HG02852 (cell line): ENCODE results near the gene TBC1D16.

Source experiments
- ATAC-seq: cut with Tn5 transposase; IDR thresholded peaks from one replicate; pipeline ENCODE4 v1.9.1; 2021; ENCODE audit warnings: mild to moderate bottlenecking, moderate library complexity; ENCODE audit not compliant: unreplicated experiment

Gene TBC1D16

GRCh38 chr17:79989106-79989835, 46.4 kb downstream of the TBC1D16 start:
- no peak for ATAC-seq

- no peak for ATAC-seq
Measured at GRCh38 chr17:79988185-79988971, 47.3 kb downstream of the TBC1D16 start.

GRCh38 chr17:79987935-79988184, 47.8 kb downstream of the TBC1D16 start:
- no peak for ATAC-seq

GRCh38 chr17:79987187-79987934, 48.3 kb downstream of the TBC1D16 start:
- no peak for ATAC-seq

GRCh38 chr17:79986411-79987186, 49.1 kb downstream of the TBC1D16 start:
- ATAC-seq, result no peak

GRCh38 chr17:79985943-79986391, 49.7 kb downstream of the TBC1D16 start:
- no peak for ATAC-seq

- no peak for ATAC-seq
Measured at GRCh38 chr17:79985361-79985942, 50.2 kb downstream of the TBC1D16 start.

- ATAC-seq, result no peak
Measured at GRCh38 chr17:79984877-79985276, 50.8 kb downstream of the TBC1D16 start.

- no peak for ATAC-seq
Measured at GRCh38 chr17:79984045-79984840, 51.4 kb downstream of the TBC1D16 start.

- no peak for ATAC-seq
Measured at GRCh38 chr17:79983456-79983855, 52.2 kb downstream of the TBC1D16 start.

- no peak for ATAC-seq
Measured at GRCh38 chr17:79982986-79983385, 52.7 kb downstream of the TBC1D16 start.

- ATAC-seq, result no peak
Measured at GRCh38 chr17:79981661-79982101, 54.0 kb downstream of the TBC1D16 start.

- no peak for ATAC-seq
Measured at GRCh38 chr17:79981090-79981489, 54.6 kb downstream of the TBC1D16 start.

- no peak for ATAC-seq
Measured at GRCh38 chr17:79980246-79981043, 55.2 kb downstream of the TBC1D16 start.

- ATAC-seq, result no peak
Measured at GRCh38 chr17:79979816-79980215, 55.9 kb downstream of the TBC1D16 start.

GRCh38 chr17:79979221-79979741, 56.4 kb downstream of the TBC1D16 start:
- ATAC-seq, result no peak

GRCh38 chr17:79978548-79978855, 57.2 kb downstream of the TBC1D16 start:
- ATAC-seq, result no peak

GRCh38 chr17:79977708-79978547, 57.7 kb downstream of the TBC1D16 start:
- ATAC-seq, result no peak
